Suprapubic skin (tissue), 4 donors: ENCODE results near the gene GARRE1.

Source experiments
- POLR2A ChIP-seq, 2 donors: fragments of 450-650 bp; IDR thresholded peaks; one replicate each; pipeline ENCODE4 v1.6.1; 2017; ENCODE audit warnings: antibody characterized with exemption in 2 of 2, mild to moderate bottlenecking in 2 of 2, moderate library complexity in 2 of 2
- POLR2AphosphoS5 ChIP-seq, 3 donors: sonication (generic); formaldehyde crosslinking; IDR thresholded peaks; one replicate each; pipeline ENCODE4 v1.6.1; 2017; ENCODE audit warnings: antibody characterized with exemption in 3 of 3
- TF ChIP-seq, protein P1 (sequence below), 2 donors: fragments of 200-600 bp in 1 of 2; fragments of 450-650 bp in 1 of 2; sonication (generic) in 1 of 2; IDR thresholded peaks; one replicate each; pipeline ENCODE4 v1.5.1; 2016 to 2019; ENCODE audit warnings: antibody characterized with exemption in 2 of 2, mild to moderate bottlenecking in 1 of 2, moderate library complexity in 1 of 2

- TF ChIP-seq, protein P1, sequence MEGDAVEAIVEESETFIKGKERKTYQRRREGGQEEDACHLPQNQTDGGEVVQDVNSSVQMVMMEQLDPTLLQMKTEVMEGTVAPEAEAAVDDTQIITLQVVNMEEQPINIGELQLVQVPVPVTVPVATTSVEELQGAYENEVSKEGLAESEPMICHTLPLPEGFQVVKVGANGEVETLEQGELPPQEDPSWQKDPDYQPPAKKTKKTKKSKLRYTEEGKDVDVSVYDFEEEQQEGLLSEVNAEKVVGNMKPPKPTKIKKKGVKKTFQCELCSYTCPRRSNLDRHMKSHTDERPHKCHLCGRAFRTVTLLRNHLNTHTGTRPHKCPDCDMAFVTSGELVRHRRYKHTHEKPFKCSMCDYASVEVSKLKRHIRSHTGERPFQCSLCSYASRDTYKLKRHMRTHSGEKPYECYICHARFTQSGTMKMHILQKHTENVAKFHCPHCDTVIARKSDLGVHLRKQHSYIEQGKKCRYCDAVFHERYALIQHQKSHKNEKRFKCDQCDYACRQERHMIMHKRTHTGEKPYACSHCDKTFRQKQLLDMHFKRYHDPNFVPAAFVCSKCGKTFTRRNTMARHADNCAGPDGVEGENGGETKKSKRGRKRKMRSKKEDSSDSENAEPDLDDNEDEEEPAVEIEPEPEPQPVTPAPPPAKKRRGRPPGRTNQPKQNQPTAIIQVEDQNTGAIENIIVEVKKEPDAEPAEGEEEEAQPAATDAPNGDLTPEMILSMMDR (IDR thresholded peaks at IDR 0.05) = no peak
- TF ChIP-seq POLR2A (IDR thresholded peaks at IDR 0.05) (no peak), POLR2AphosphoS5 (IDR thresholded peaks at IDR 0.05) (no peak)
Measured at GRCh38 chr19:34218818-34219164, 35.6 kb upstream of the GARRE1 start.
